Measurements from ENCODE around the gene ARID1B.
A peak's percentile ranks its signal among the peaks of the same experiment; 100 is the strongest.

The ARID1B gene

GRCh38 chr6:157221049-157221816, 444.1 kb downstream of the ARID1B start:
- peak; percentile 40 for DNase-seq

GRCh38 chr6:157221817-157222175, 444.6 kb downstream of the ARID1B start:
- no peak for DNase-seq

GRCh38 chr6:157222201-157222981, 445.2 kb downstream of the ARID1B start:
- DNase-seq, result no peak

GRCh38 chr6:157223021-157223430, 445.8 kb downstream of the ARID1B start:
- DNase-seq, result peak; percentile 59

GRCh38 chr6:157223511-157223910, 446.3 kb downstream of the ARID1B start:
- DNase-seq, result no peak

- DNase-seq, result peak; percentile 41
Measured at GRCh38 chr6:157224178-157224950, 447.2 kb downstream of the ARID1B start.

GRCh38 chr6:157224951-157225574, 447.9 kb downstream of the ARID1B start:
- no peak for DNase-seq

GRCh38 chr6:157225575-157225995, 448.4 kb downstream of the ARID1B start:
- no peak for DNase-seq

GRCh38 chr6:157226026-157226625, 448.9 kb downstream of the ARID1B start:
- no peak for DNase-seq

GRCh38 chr6:157226761-157227160, 449.6 kb downstream of the ARID1B start:
- DNase-seq, result no peak

- DNase-seq, result no peak
Measured at GRCh38 chr6:157227202-157228166, 450.3 kb downstream of the ARID1B start.

GRCh38 chr6:157228426-157229131, 451.4 kb downstream of the ARID1B start:
- no peak for DNase-seq

GRCh38 chr6:157229132-157229618, 452.0 kb downstream of the ARID1B start:
- DNase-seq, result no peak

GRCh38 chr6:157229713-157230112, 452.5 kb downstream of the ARID1B start:
- no peak for DNase-seq

GRCh38 chr6:157230910-157231309, 453.7 kb downstream of the ARID1B start:
- no peak for DNase-seq

- no peak for DNase-seq
Measured at GRCh38 chr6:157232161-157232895, 455.1 kb downstream of the ARID1B start.

GRCh38 chr6:157233156-157233555, 456.0 kb downstream of the ARID1B start:
- no peak for DNase-seq

GRCh38 chr6:157233686-157234085, 456.5 kb downstream of the ARID1B start:
- DNase-seq, result no peak

GRCh38 chr6:157235600-157236039, 458.4 kb downstream of the ARID1B start:
- no peak for DNase-seq
